Smooth muscle cell (in vitro differentiated cells): ENCODE data around the gene VPREB3. TPM values are rescaled to one million over a fixed set of nuclear protein-coding genes. Genes with fewer than 3 reads are reported as not detected.

Experiments
- DNase-seq: peaks from one replicate; lab custom pipeline; 2025; ENCODE audit not compliant: unreplicated experiment; lab: John Stamatoyannopoulos, UW
- H2AFZ ChIP-seq: fragments of 200-600 bp; sonication (generic); 2 replicates; pipeline ENCODE4 v1.6.0; 2016; ENCODE audit warnings: antibody characterized with exemption, low read depth, mild to moderate bottlenecking
- H3F3A ChIP-seq: fragments of 200-600 bp; sonication (generic); 2 replicates; pipeline ENCODE4 v1.6.0; 2017; ENCODE audit warnings: antibody characterized with exemption, low read depth
- H3K27ac ChIP-seq: fragments of 200-600 bp; sonication (generic); 2 replicates; pipeline ENCODE4 v1.5.1; 2016; ENCODE audit warnings: low read depth, mild to moderate bottlenecking
- H3K27me3 ChIP-seq: fragments of 200-600 bp; sonication (generic); 2 replicates; pipeline ENCODE4 v1.6.1; 2016; ENCODE audit warnings: low read depth, mild to moderate bottlenecking
- H3K36me3 ChIP-seq: fragments of 200-600 bp; sonication (generic); 2 replicates; pipeline ENCODE4 v1.5.1; 2016; ENCODE audit warnings: low read depth
- H3K4me1 ChIP-seq: fragments of 200-600 bp; sonication (generic); 2 replicates; pipeline ENCODE4 v1.5.1; 2016; ENCODE audit warnings: low read depth
- H3K4me2 ChIP-seq: fragments of 200-600 bp; sonication (generic); 2 replicates; pipeline ENCODE4 v1.6.0; 2016; ENCODE audit warnings: mild to moderate bottlenecking
- H3K4me3 ChIP-seq: fragments of 200-600 bp; sonication (generic); 2 replicates; pipeline ENCODE4 v1.5.1; 2016; ENCODE audit warnings: mild to moderate bottlenecking
- H3K79me2 ChIP-seq: fragments of 200-600 bp; sonication (generic); 2 replicates; pipeline ENCODE4 v1.6.0; 2016; ENCODE audit warnings: low read depth, mild to moderate bottlenecking
- H3K9ac ChIP-seq: fragments of 200-600 bp; sonication (generic); 2 replicates; pipeline ENCODE4 v1.6.0; 2016; ENCODE audit warnings: low read depth
- H3K9me3 ChIP-seq: fragments of 200-600 bp; sonication (generic); replicated peaks from 2 replicates; pipeline ENCODE4 v1.5.1; 2016; ENCODE audit warnings: low read depth
- H4K20me1 ChIP-seq: fragments of 200-600 bp; sonication (generic); 2 replicates; pipeline ENCODE4 v1.6.0; 2016; ENCODE audit warnings: low read depth
- CTCF ChIP-seq: fragments of 200-600 bp; sonication (generic); IDR thresholded peaks from 2 replicates; pipeline ENCODE4 v1.5.1; 2017; ENCODE audit warnings: borderline replicate concordance, mild to moderate bottlenecking, antibody characterized with exemption; ENCODE audit not compliant: insufficient read depth, poor library complexity, severe bottlenecking
- WGBS: methylation state at CpG from one replicate; pipeline ENCODE4 v1.1.7; 2016; ENCODE audit warnings: low lambda C conversion rate; 5-methylcytosine and 5-hydroxymethylcytosine counted together
- polyA plus RNA-seq: library from polyadenylated mRNA; unstranded; fragments of >200 nt; fragmentation: Nextera tagmentation; extraction: Ambion mirVana; gene quantifications from 2 replicates; pipeline ENCODE4 v1.2.1, GENCODE V29; 2016
- total RNA-seq: library from RNA; depleted of rRNA; stranded (reverse); fragments of >200 nt; gene quantifications from 2 replicates; pipeline ENCODE4 v1.2.3, GENCODE V29; 2014

VPREB3 gene
- total and polyA plus RNA-seq, 2 experiments from 2014 or later = not detected

GRCh38 chr22:23793326-23793725 is 39.1 kb upstream of the VPREB3 start:
- no peak overlapping the region for H3K4me2 ChIP-seq
- DNase-seq = no peak
- no peak for TF ChIP-seq CTCF
- H3K36me3 ChIP-seq = peaks cover 9% of the 10 kb centered on the region
- H3K79me2 ChIP-seq = peaks cover 45% of the 10 kb centered on the region
- H3K4me3 ChIP-seq = no peak overlapping the region
- H3K27me3 ChIP-seq = no peaks in the 10 kb centered on the region
- WGBS = 99% methylated on average over 8 of the region's 8 CpGs
- peaks cover under 1% of the 10 kb centered on the region for H3K4me1 ChIP-seq
- no peak overlapping the region for H3K9ac ChIP-seq
- no peak overlapping the region for H3K27ac ChIP-seq
- no peaks in the 10 kb centered on the region for H3F3A ChIP-seq
- no peak overlapping the region for H2AFZ ChIP-seq
- no peaks in the 10 kb centered on the region for H3K9me3 ChIP-seq
- H4K20me1 ChIP-seq = peaks cover 91% of the 10 kb centered on the region

- H3K9me3 ChIP-seq = no peaks in the 10 kb centered on the region
- H4K20me1 ChIP-seq = peaks cover 94% of the 10 kb centered on the region
- peaks cover 55% of the 10 kb centered on the region for H3K79me2 ChIP-seq
- no peak for DNase-seq
- no peaks in the 10 kb centered on the region for H3F3A ChIP-seq
- H2AFZ ChIP-seq = no peak overlapping the region
- no peak overlapping the region for H3K9ac ChIP-seq
- WGBS = 91% methylated on average over 25 of the region's 25 CpGs
- peaks cover 8% of the 10 kb centered on the region for H3K4me1 ChIP-seq
- H3K27me3 ChIP-seq = no peaks in the 10 kb centered on the region
- H3K4me2 ChIP-seq = peak overlapping the region; percentile 46
- no peak overlapping the region for H3K27ac ChIP-seq
- no peak for TF ChIP-seq CTCF
- H3K36me3 ChIP-seq = peaks cover 9% of the 10 kb centered on the region
- H3K4me3 ChIP-seq = no peak overlapping the region
Measured at GRCh38 chr22:23791738-23792645, 37.8 kb upstream of the VPREB3 start.

GRCh38 chr22:23790819-23791737 is 36.9 kb upstream of the VPREB3 start:
- Histone ChIP-seq H3K27ac (no peak overlapping the region), H3K36me3 (peaks cover 3% of the 10 kb centered on the region), H3K4me1 (peaks cover 13% of the 10 kb centered on the region), H4K20me1 (peaks cover 87% of the 10 kb centered on the region), H3K4me3 (no peak overlapping the region), H3K9me3 (no peaks in the 10 kb centered on the region), H2AFZ (no peak overlapping the region), H3K4me2 (peak overlapping the region; percentile 46), H3F3A (no peaks in the 10 kb centered on the region), H3K79me2 (peaks cover 55% of the 10 kb centered on the region), H3K9ac (no peak overlapping the region), H3K27me3 (no peaks in the 10 kb centered on the region)
- 29% methylated on average over 11 of the region's 11 CpGs for WGBS
- TF ChIP-seq CTCF = no peak
- no peak for DNase-seq
